Measurements from ENCODE around the gene RFNG. TPM values are rescaled to one million over a fixed set of nuclear protein-coding genes. Genes with fewer than 3 reads are reported as not detected.

Gene RFNG
- total RNA-seq, 1 experiment from 2014 or later, result 37.9 TPM

- Mint-ChIP-seq H3K27ac (ENCODE audit: low read depth, unreplicated experiment) (peak overlapping the region; percentile 66), H3K36me3 (ENCODE audit: insufficient read depth, unreplicated experiment) (peaks cover 37% of the 10 kb centered on the region), H3K9me3 (ENCODE audit: unreplicated experiment) (no peaks in the 10 kb centered on the region), H3K27me3 (ENCODE audit: insufficient read depth, unreplicated experiment) (no peaks in the 10 kb centered on the region), H3K4me1 (ENCODE audit: insufficient read depth, unreplicated experiment) (peaks cover 3% of the 10 kb centered on the region), H3K4me3 (ENCODE audit: unreplicated experiment) (peak overlapping the region; percentile 61)
- no peak for TF ChIP-seq CTCF (IDR thresholded peaks at IDR 0.05; ENCODE audit: unreplicated experiment)
- DNase-seq (ENCODE audit: unreplicated experiment), result no peak
- intact Hi-C loops (cut with micrococcal nuclease), result loop anchor here (10.0 kb wide), 1 partner anchor 64 kb away; the partner anchor contains the start of genes DCXR and RAC3
- ChIA-PET POLR2A (interaction anchor here (0.6 to 2.9 kb wide), 33 partner anchors 7 to 271 kb away, joined by 3 to 39 read pairs (median 4); partner anchors contain the start of genes CENPX, DUS1L, LRRC45 and MAFG), CTCF (no interaction called here)
- TSS peak; percentile 60 for BruUV-seq (replicated peaks)
Measured at GRCh38 chr17:82098939-82099763, 47.5 kb upstream of the RFNG start.

GRCh38 chr17:82098169-82098938, 46.7 kb upstream of the RFNG start, which contains the start of gene FASN:
Gene FASN, minus strand, starts transcription at chr17:82098236. Its CDS starts 1,791 bp downstream, at chr17:82096445.
- BruUV-seq (replicated peaks), result no TSS peak
- intact Hi-C loops (cut with micrococcal nuclease), result loop anchor here (10.0 kb wide), 1 partner anchor 64 kb away; the partner anchor contains the start of genes DCXR and RAC3
- peaks cover 42% of the 10 kb centered on the region for H3K36me3 Mint-ChIP-seq (ENCODE audit: insufficient read depth, unreplicated experiment)

GRCh38 chr17:82097919-82098168, 46.2 kb upstream of the RFNG start:
- H3K27ac Mint-ChIP-seq (ENCODE audit: low read depth, unreplicated experiment), result peak overlapping the region; percentile 23
- H3K27me3 Mint-ChIP-seq (ENCODE audit: insufficient read depth, unreplicated experiment), result no peaks in the 10 kb centered on the region
- POLR2A ChIA-PET, result interaction anchor here (1.1 to 3.2 kb wide), 17 partner anchors 9 to 264 kb away, joined by 3 to 39 read pairs (median 6); partner anchors contain the start of genes CENPX, DUS1L, LRRC45 and MAFG
- CTCF ChIA-PET, result no interaction called here
- no peak for TF ChIP-seq CTCF (IDR thresholded peaks at IDR 0.05; ENCODE audit: unreplicated experiment)
- H3K9me3 Mint-ChIP-seq (ENCODE audit: unreplicated experiment), result no peaks in the 10 kb centered on the region
- no TSS peak for BruUV-seq (replicated peaks)
- intact Hi-C loops (cut with micrococcal nuclease), result loop anchor here (10.0 kb wide), 1 partner anchor 63 kb away; the partner anchor contains the start of genes DCXR and RAC3
- peak overlapping the region; percentile 75 for H3K4me3 Mint-ChIP-seq (ENCODE audit: unreplicated experiment)
- DNase-seq (ENCODE audit: unreplicated experiment), result no peak
- H3K4me1 Mint-ChIP-seq (ENCODE audit: insufficient read depth, unreplicated experiment), result no peaks in the 10 kb centered on the region
- H3K36me3 Mint-ChIP-seq (ENCODE audit: insufficient read depth, unreplicated experiment), result peaks cover 47% of the 10 kb centered on the region

More at GRCh38 chr17:82098169-82098938, 46.7 kb upstream of the RFNG start, which contains the start of gene FASN:
- Mint-ChIP-seq H3K27me3 (ENCODE audit: insufficient read depth, unreplicated experiment) (no peaks in the 10 kb centered on the region), H3K4me3 (ENCODE audit: unreplicated experiment) (peak within 1 kb of the TSS; percentile 75), H3K27ac (ENCODE audit: low read depth, unreplicated experiment) (peak within 1 kb of the TSS; percentile 66), H3K4me1 (ENCODE audit: insufficient read depth, unreplicated experiment) (no peaks in the 10 kb centered on the region), H3K9me3 (ENCODE audit: unreplicated experiment) (no peaks in the 10 kb centered on the region)
- ChIA-PET POLR2A (interaction anchor here (0.6 to 2.9 kb wide), 34 partner anchors 8 to 270 kb away, joined by 3 to 39 read pairs (median 4); partner anchors contain the start of genes CENPX, DUS1L, LRRC45 and MAFG), CTCF (no interaction called here)
- peak; percentile 32 for TF ChIP-seq CTCF (IDR thresholded peaks at IDR 0.05; ENCODE audit: unreplicated experiment)
- DNase-seq (ENCODE audit: unreplicated experiment), result peak; percentile 94
